KMS-11 (cell line): ENCODE results near the gene KNL1.

ENCODE experiments used
- H2AFZ ChIP-seq: fragments of 200-600 bp; sonication (generic); 2 replicates; pipeline ENCODE4 v1.6.1; 2016; ENCODE audit warnings: antibody characterized with exemption, mixed run types, low read depth
- H3K27ac ChIP-seq: fragments of 200-600 bp; sonication (generic); 2 replicates; pipeline ENCODE4 v1.6.1; 2016; ENCODE audit warnings: mild to moderate bottlenecking, mixed run types
- H3K27me3 ChIP-seq: fragments of 200-600 bp; sonication (generic); 2 replicates; pipeline ENCODE4 v1.6.1; 2017; ENCODE audit warnings: mild to moderate bottlenecking, low read depth, mixed run types, moderate library complexity; ENCODE audit not compliant: insufficient read depth
- H3K36me3 ChIP-seq: fragments of 200-600 bp; sonication (generic); 2 replicates; pipeline ENCODE4 v1.6.1; 2017; ENCODE audit warnings: mild to moderate bottlenecking, mixed run types; ENCODE audit not compliant: insufficient read depth
- H3K4me1 ChIP-seq: fragments of 200-600 bp; sonication (generic); 2 replicates; pipeline ENCODE4 v1.6.1; 2016; ENCODE audit warnings: mild to moderate bottlenecking, low read depth, mixed run types; ENCODE audit not compliant: poor library complexity, severe bottlenecking
- H3K4me2 ChIP-seq: fragments of 200-600 bp; sonication (generic); 2 replicates; pipeline ENCODE4 v1.7.0; 2016; ENCODE audit warnings: mild to moderate bottlenecking, mixed run types
- H3K4me3 ChIP-seq: fragments of 200-600 bp; sonication (generic); IDR thresholded peaks from 2 replicates; pipeline ENCODE4 v1.6.1; 2017; ENCODE audit warnings: low read depth, low read length, mixed read lengths; ENCODE audit not compliant: insufficient read depth
- H3K79me2 ChIP-seq: fragments of 200-600 bp; sonication (generic); 2 replicates; pipeline ENCODE4 v1.6.1; 2016; ENCODE audit warnings: low read depth, mixed run types; ENCODE audit not compliant: insufficient read depth
- H3K9ac ChIP-seq: fragments of 200-600 bp; sonication (generic); 2 replicates; pipeline ENCODE4 v1.6.1; 2016; ENCODE audit warnings: mild to moderate bottlenecking, mixed run types
- H4K20me1 ChIP-seq: fragments of 200-600 bp; sonication (generic); 2 replicates; pipeline ENCODE4 v1.6.1; 2016; ENCODE audit warnings: mild to moderate bottlenecking, mixed run types; ENCODE audit not compliant: insufficient read depth
- CTCF ChIP-seq: fragments of 200-600 bp; sonication (generic); conservative IDR thresholded peaks from 2 replicates; pipeline ENCODE4 v1.6.1; 2017; ENCODE audit warnings: low read depth, mild to moderate bottlenecking, antibody characterized with exemption, low read length, moderate library complexity, mixed read lengths

The KNL1 gene

GRCh38 chr15:40591389-40591788 is 2.7 kb upstream of the KNL1 start:
- Histone ChIP-seq H3K27ac (no peak overlapping the region), H3K27me3 (no peaks in the 10 kb centered on the region), H3K4me3 (no peak overlapping the region), H3K4me1 (peaks cover 34% of the 10 kb centered on the region), H3K79me2 (peaks cover 19% of the 10 kb centered on the region), H3K4me2 (no peak overlapping the region), H2AFZ (no peak overlapping the region), H4K20me1 (no peaks in the 10 kb centered on the region), H3K9ac (no peak overlapping the region), H3K36me3 (no peaks in the 10 kb centered on the region)
- no peak for TF ChIP-seq CTCF

GRCh38 chr15:40593165-40593564 is 884 bp upstream of the KNL1 start:
- no peaks in the 10 kb centered on the region for H4K20me1 ChIP-seq
- no peak overlapping the region for H3K27ac ChIP-seq
- peak overlapping the region; percentile 80 for H3K4me2 ChIP-seq
- H3K4me3 ChIP-seq: no peak overlapping the region
- H3K27me3 ChIP-seq: no peaks in the 10 kb centered on the region
- H3K9ac ChIP-seq: no peak overlapping the region
- TF ChIP-seq CTCF: no peak
- H3K36me3 ChIP-seq: no peaks in the 10 kb centered on the region
- peaks cover 37% of the 10 kb centered on the region for H3K79me2 ChIP-seq
- H2AFZ ChIP-seq: peak overlapping the region; percentile 40; the same call in 1 of the 2 replicates
- peaks cover 34% of the 10 kb centered on the region for H3K4me1 ChIP-seq

- H3K4me2 ChIP-seq: peak overlapping the region; percentile 77
- H3K36me3 ChIP-seq: no peaks in the 10 kb centered on the region
- no peak for TF ChIP-seq CTCF
- H3K4me1 ChIP-seq: peaks cover 33% of the 10 kb centered on the region
- H3K79me2 ChIP-seq: peaks cover 49% of the 10 kb centered on the region
- H4K20me1 ChIP-seq: no peaks in the 10 kb centered on the region
- peak overlapping the region; percentile 62 for H2AFZ ChIP-seq
- peak overlapping the region; percentile 86 for H3K9ac ChIP-seq
- no peaks in the 10 kb centered on the region for H3K27me3 ChIP-seq
- no peak overlapping the region for H3K4me3 ChIP-seq
- H3K27ac ChIP-seq: peak overlapping the region; percentile 85
These were observed 384 bp downstream of the KNL1 start for GRCh38 chr15:40594429-40594836.

GRCh38 chr15:40595219-40595618 is 1.2 kb downstream of the KNL1 start:
- H2AFZ ChIP-seq: peak overlapping the region; percentile 62
- H3K4me1 ChIP-seq: peaks cover 25% of the 10 kb centered on the region
- peak overlapping the region; percentile 77 for H3K4me2 ChIP-seq
- H3K36me3 ChIP-seq: no peaks in the 10 kb centered on the region
- no peak for TF ChIP-seq CTCF
- peaks cover 50% of the 10 kb centered on the region for H3K79me2 ChIP-seq
- peak overlapping the region; percentile 86; the same call in 1 of the 2 replicates for H3K9ac ChIP-seq
- peak overlapping the region; percentile 85; the same call in 1 of the 2 replicates for H3K27ac ChIP-seq
- no peak overlapping the region for H3K4me3 ChIP-seq
- H3K27me3 ChIP-seq: no peaks in the 10 kb centered on the region
- no peaks in the 10 kb centered on the region for H4K20me1 ChIP-seq
